ENCODE results near the gene CHRND.

CHRND gene

DNA sequence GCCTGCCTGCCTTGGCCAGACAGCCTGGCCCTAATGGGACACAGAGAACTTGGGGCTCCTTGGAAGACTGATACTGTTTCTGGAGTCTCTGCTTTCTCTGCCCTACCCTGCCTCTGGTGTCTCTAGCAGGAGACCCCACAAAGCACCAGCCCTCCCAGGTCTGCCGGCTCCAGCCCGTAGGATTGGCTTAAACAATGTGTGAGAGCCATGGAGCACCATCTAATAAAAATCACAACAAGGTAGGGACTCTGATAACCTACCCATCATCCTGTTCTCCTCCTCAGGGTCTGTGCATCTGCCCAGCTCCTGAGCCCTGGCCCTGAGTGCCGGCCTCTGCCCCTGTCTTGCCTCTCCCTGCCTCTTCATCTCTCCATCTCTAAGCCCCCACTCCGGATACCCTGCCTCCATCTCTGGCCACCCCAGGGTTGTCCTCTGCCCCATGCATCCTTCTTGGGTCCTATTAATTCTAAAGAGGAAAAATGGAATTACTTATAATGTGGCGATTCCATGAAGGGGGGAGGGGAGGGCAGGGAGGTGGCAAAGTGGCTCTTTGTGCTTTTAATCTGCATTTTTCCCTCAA lies 37.1 kb upstream of the CHRND start:
- TF ChIP-seq, protein P1, sequence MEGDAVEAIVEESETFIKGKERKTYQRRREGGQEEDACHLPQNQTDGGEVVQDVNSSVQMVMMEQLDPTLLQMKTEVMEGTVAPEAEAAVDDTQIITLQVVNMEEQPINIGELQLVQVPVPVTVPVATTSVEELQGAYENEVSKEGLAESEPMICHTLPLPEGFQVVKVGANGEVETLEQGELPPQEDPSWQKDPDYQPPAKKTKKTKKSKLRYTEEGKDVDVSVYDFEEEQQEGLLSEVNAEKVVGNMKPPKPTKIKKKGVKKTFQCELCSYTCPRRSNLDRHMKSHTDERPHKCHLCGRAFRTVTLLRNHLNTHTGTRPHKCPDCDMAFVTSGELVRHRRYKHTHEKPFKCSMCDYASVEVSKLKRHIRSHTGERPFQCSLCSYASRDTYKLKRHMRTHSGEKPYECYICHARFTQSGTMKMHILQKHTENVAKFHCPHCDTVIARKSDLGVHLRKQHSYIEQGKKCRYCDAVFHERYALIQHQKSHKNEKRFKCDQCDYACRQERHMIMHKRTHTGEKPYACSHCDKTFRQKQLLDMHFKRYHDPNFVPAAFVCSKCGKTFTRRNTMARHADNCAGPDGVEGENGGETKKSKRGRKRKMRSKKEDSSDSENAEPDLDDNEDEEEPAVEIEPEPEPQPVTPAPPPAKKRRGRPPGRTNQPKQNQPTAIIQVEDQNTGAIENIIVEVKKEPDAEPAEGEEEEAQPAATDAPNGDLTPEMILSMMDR (IDR thresholded peaks at IDR 0.05), result no peak
- H3K4me2 ChIP-seq (ENCODE audit: low read length), result no peak overlapping the region
- no peak overlapping the region for H3K9ac ChIP-seq
- H3K27ac ChIP-seq, result no peak overlapping the region
- H3K36me3 ChIP-seq (ENCODE audit: control insufficient read depth, insufficient read depth, low read length), result no peaks in the 10 kb centered on the region
- no peaks in the 10 kb centered on the region for H3K4me1 ChIP-seq
- H3K27me3 ChIP-seq (ENCODE audit: control insufficient read depth, insufficient read depth, low read length), result peaks cover 3% of the 10 kb centered on the region
- no peaks in the 10 kb centered on the region for H3K9me3 ChIP-seq (ENCODE audit: control insufficient read depth, low read length)
- no peak overlapping the region for H3K4me3 ChIP-seq (ENCODE audit: low read depth, low read length)
- H3K79me2 ChIP-seq, result no peaks in the 10 kb centered on the region
- H2AFZ ChIP-seq, result no peak overlapping the region

DNA sequence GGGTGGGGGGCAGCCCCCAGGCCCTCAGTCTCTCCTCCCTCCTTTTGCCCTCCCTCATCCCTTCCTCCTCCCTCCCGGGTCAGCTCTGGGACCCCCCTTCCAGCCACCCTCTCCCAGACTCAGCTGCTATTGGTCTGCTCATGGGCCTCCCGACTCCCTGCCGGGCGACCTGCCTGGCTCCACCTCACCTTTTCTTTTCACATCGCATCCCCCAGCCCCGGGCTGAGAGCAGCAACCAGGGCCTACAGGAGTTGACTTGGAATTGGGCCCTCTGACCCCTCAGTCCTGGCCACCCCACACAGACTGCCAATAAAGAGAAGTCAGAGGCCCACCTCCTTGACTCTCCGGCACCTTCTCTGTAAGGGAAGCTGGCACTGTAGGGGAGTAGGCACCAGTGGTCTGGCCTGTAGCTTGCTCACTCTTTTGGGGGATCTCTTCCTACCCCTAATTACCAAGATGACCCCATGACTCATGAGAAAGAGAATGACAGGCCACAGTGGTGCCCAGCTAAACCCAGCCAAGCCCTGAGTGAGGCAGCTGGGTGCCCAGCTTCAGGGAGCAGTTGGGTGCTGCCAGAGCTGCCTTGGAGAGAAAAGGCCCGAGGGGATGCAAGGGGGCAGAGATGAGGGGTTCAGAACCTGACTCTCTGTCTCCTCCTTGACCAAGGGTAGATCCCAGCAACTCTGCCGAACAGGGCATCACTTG lies 36.3 kb upstream of the CHRND start:
- Histone ChIP-seq H3K27me3 (ENCODE audit: control insufficient read depth, insufficient read depth, low read length) (peaks cover 3% of the 10 kb centered on the region), H3K4me3 (ENCODE audit: low read depth, low read length) (no peak overlapping the region), H3K79me2 (no peaks in the 10 kb centered on the region), H2AFZ (no peak overlapping the region), H3K27ac (no peak overlapping the region), H3K36me3 (ENCODE audit: control insufficient read depth, insufficient read depth, low read length) (no peaks in the 10 kb centered on the region), H3K4me2 (ENCODE audit: low read length) (no peak overlapping the region), H3K4me1 (no peaks in the 10 kb centered on the region), H3K9ac (no peak overlapping the region), H3K9me3 (ENCODE audit: control insufficient read depth, low read length) (no peaks in the 10 kb centered on the region)
- TF ChIP-seq, protein P1 (IDR thresholded peaks at IDR 0.05), result no peak

DNA sequence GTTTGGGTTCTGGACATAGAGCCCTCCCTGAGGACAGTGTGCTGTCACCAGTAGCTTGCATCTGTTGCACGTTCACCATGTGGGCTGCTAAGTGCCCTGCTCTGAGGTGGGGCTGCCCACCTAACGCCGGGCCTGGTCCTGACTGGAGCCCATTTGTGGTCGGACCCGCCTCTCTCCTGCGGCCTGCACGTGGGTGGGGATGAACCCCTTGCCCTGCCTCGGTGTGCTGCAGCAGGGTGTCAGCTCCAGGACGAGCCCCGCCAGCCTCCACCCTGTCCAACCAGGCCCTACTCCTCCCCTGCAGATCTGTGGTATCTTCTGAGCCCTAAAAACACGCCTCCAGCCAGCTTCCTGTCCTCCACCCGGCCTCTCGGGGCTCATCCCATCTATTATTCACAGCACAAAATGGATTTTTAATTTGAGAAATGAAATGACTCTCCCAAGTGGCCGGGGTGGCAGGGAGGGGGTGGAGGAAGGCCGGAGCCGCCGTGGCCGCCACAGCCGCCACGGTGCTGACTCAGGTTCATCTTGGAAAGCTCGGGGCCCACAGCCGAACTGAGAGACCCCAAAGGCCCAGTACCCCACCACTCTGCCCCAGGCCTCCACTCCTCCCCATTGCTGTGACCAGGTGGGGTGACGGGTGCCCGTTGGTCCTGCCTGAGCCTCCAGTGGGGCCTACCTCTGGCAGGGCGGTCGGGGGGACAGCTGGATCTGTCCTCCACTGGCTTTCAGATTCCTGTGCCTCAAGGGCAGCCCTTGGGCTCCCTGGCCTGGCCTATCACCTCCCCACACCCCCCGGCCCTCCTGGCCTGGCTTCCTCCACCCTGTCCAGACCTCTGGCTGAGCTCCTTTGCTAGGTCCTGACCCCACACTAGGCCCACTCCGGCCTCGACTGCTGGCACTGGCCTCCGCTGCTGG lies 35.5 kb upstream of the CHRND start:
- H3K4me3 ChIP-seq (ENCODE audit: low read depth, low read length), result no peak overlapping the region

DNA sequence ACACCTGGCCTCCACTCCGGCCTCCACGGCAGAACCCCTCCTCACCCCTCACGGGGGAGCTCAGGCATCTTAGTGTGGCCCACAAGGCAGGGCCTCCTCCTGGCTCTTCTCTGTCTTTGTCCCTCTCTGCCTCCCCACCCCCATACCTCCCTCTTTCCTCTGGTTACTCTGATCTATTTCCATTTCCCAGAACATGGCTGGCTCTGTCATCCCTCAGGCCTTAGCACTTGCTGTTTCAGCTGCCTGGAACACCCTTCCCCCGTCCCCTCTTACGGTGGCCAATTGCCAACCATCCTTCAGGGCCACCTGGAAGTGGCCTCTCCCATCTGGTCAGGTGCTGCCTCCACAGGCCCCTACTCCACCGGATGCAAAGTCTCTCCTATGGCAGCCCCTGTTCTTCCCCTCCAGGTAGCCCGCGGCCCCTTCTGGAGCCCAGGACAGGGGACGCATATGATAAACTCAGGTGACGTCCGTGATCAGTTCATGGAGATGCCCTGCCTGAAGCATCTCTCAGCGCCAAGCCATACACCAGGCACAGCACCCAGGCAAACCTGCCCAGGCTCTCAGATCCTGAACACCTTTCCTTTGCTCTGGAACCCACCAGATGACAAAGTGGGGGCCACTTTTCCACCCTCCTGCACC lies 34.7 kb upstream of the CHRND start:
- Histone ChIP-seq H3K27me3 (ENCODE audit: control insufficient read depth, insufficient read depth, low read length) (peaks cover 3% of the 10 kb centered on the region), H3K36me3 (ENCODE audit: control insufficient read depth, insufficient read depth, low read length) (no peaks in the 10 kb centered on the region), H3K27ac (no peak overlapping the region), H3K79me2 (no peaks in the 10 kb centered on the region), H3K9me3 (ENCODE audit: control insufficient read depth, low read length) (no peaks in the 10 kb centered on the region), H3K9ac (no peak overlapping the region), H3K4me3 (ENCODE audit: low read depth, low read length) (no peak overlapping the region), H3K4me2 (ENCODE audit: low read length) (no peak overlapping the region), H3K4me1 (no peaks in the 10 kb centered on the region), H2AFZ (no peak overlapping the region)
- TF ChIP-seq, protein P1 (IDR thresholded peaks at IDR 0.05), result no peak

More for the DNA sequence above, 35.5 kb upstream of the CHRND start:
- Histone ChIP-seq H3K79me2 (no peaks in the 10 kb centered on the region), H3K4me2 (ENCODE audit: low read length) (no peak overlapping the region), H3K27ac (no peak overlapping the region), H3K27me3 (ENCODE audit: control insufficient read depth, insufficient read depth, low read length) (peaks cover 3% of the 10 kb centered on the region), H3K4me1 (no peaks in the 10 kb centered on the region), H3K9me3 (ENCODE audit: control insufficient read depth, low read length) (no peaks in the 10 kb centered on the region), H3K9ac (no peak overlapping the region), H2AFZ (no peak overlapping the region), H3K36me3 (ENCODE audit: control insufficient read depth, insufficient read depth, low read length) (no peaks in the 10 kb centered on the region)
- TF ChIP-seq, protein P1 (IDR thresholded peaks at IDR 0.05), result no peak

Data from parathyroid adenoma (tissue), 2 donors.